PC-3 (cell line): ENCODE results near the gene PFKFB2. TPM values are rescaled to one million over a fixed set of nuclear protein-coding genes. Genes with fewer than 3 reads are reported as not detected.

Experiments
- ATAC-seq: fragments of 200-7000 bp; cut with Tn5 transposase; 2 replicates; pipeline ENCODE4 v1.9.1; 2020; ENCODE audit warnings: mild to moderate bottlenecking, moderate library complexity
- Bru-seq: library from RNA; stranded (reverse); fragments of 400-500 nt; gene quantifications from one replicate; lab custom pipeline; 2021; lab: Mats Ljungman, UMichigan
- BruChase-seq, 2 experiments: library from RNA; stranded (reverse); fragments of 400-500 nt; gene quantifications; one replicate each; lab custom pipeline; 2021; lab: Mats Ljungman, UMichigan
- BruUV-seq: library from RNA; stranded (reverse); fragments of 400-500 nt; replicated peaks from 2 replicates; lab custom pipeline; 2021; lab: Mats Ljungman, UMichigan
- CTCF ChIA-PET: fragments of 300-600 bp; sonication (Branson Sonifier 250); formaldehyde crosslinking; loops from one replicate; lab custom pipeline; 2022; ENCODE audit warnings: antibody characterized with exemption; lab: Charles Lee
- POLR2A ChIA-PET: fragments of 300-600 bp; sonication (Branson Sonifier 250); formaldehyde crosslinking; loops from one replicate; lab custom pipeline; 2022; ENCODE audit warnings: antibody characterized with exemption; ENCODE audit not compliant: unreplicated experiment; lab: Charles Lee
- DNase-seq: peaks from one replicate; pipeline ENCODE4 v3.0.0-alpha.2; 2015
- H2AFZ ChIP-seq: fragments of 300-600 bp; sonication (generic); 2 replicates; pipeline ENCODE4 v1.6.0; 2016; ENCODE audit warnings: antibody characterized with exemption, low read length
- H3F3A ChIP-seq: fragments of 300-600 bp; sonication (generic); one replicate; pipeline ENCODE4 v1.6.0; 2017; ENCODE audit warnings: antibody characterized with exemption, low read length, control low read depth, mild to moderate bottlenecking; ENCODE audit not compliant: unreplicated experiment
- H3K27ac ChIP-seq: fragments of 300-600 bp; sonication (generic); 2 replicates; pipeline ENCODE4 v1.5.1; 2016; ENCODE audit warnings: mild to moderate bottlenecking, low read length
- H3K27me3 ChIP-seq: fragments of 300-600 bp; sonication (generic); 2 replicates; pipeline ENCODE4 v1.6.1; 2016; ENCODE audit warnings: low read length, mixed read lengths
- H3K36me3 ChIP-seq: fragments of 300-600 bp; sonication (generic); 2 replicates; pipeline ENCODE4 v1.6.1; 2016; ENCODE audit warnings: low read depth, mixed run types, low read length, mixed read lengths
- H3K4me1 ChIP-seq: fragments of 300-600 bp; sonication (generic); 2 replicates; pipeline ENCODE4 v1.5.1; 2016; ENCODE audit warnings: low read length; ENCODE audit not compliant: insufficient read depth
- H3K4me2 ChIP-seq: fragments of 300-600 bp; sonication (generic); 2 replicates; pipeline ENCODE4 v1.6.0; 2016; ENCODE audit warnings: low read length
- H3K4me3 ChIP-seq: fragments of 300-600 bp; sonication (generic); 2 replicates; pipeline ENCODE4 v1.5.1; 2016; ENCODE audit warnings: mild to moderate bottlenecking, low read length, mixed read lengths
- H3K79me2 ChIP-seq: fragments of 300-600 bp; sonication (generic); 2 replicates; pipeline ENCODE4 v1.6.1; 2017; ENCODE audit warnings: low read length, mixed read lengths
- H3K9ac ChIP-seq: fragments of 300-600 bp; sonication (generic); 2 replicates; pipeline ENCODE4 v1.6.0; 2016; ENCODE audit warnings: mild to moderate bottlenecking, low read length
- H3K9me2 ChIP-seq: fragments of 300-600 bp; sonication (generic); replicated peaks from 2 replicates; pipeline ENCODE4 v1.6.1; 2016; ENCODE audit warnings: mixed run types, low read length, mixed read lengths
- H3K9me3 ChIP-seq: fragments of 300-600 bp; sonication (generic); 2 replicates; pipeline ENCODE4 v1.6.1; 2016; ENCODE audit warnings: low read length, mixed read lengths
- H4K20me1 ChIP-seq: fragments of 300-600 bp; sonication (generic); 2 replicates; pipeline ENCODE4 v1.6.1; 2016; ENCODE audit warnings: low read length, mixed read lengths
- CTCF ChIP-seq: fragments of 300-600 bp; sonication (generic); conservative IDR thresholded peaks from 2 replicates; pipeline ENCODE4 v1.5.1; 2017; ENCODE audit warnings: antibody characterized with exemption, low read depth, mild to moderate bottlenecking, low read length
- EZH2 ChIP-seq: fragments of 300-600 bp; sonication (generic); IDR thresholded peaks from one replicate; pipeline ENCODE4 v1.6.1; 2017; ENCODE audit warnings: antibody characterized with exemption, mild to moderate bottlenecking, low read length; ENCODE audit not compliant: unreplicated experiment
- EZH2phosphoT487 ChIP-seq: fragments of 300-600 bp; sonication (generic); IDR thresholded peaks from 2 replicates; pipeline ENCODE4 v1.6.1; 2018; ENCODE audit warnings: mild to moderate bottlenecking, antibody characterized with exemption, low read length, borderline replicate concordance
- intact Hi-C: fragments of 100-400 bp; cut with micrococcal nuclease; formaldehyde crosslinking; loops from 2 replicates; pipeline ENCODE4 v1.9.0; 2023
- long read RNA-seq: library from polyadenylated mRNA; unstranded; transcript quantifications from one replicate; pipeline ENCODE4 v2.0.0, GENCODE V29; 2021; ENCODE audit not compliant: unreplicated experiment
- total RNA-seq: library from RNA; depleted of rRNA; stranded (reverse); fragments of >200 nt; gene quantifications from 2 replicates; pipeline ENCODE4 v1.2.3, GENCODE V29; 2014; rRNA removed

PFKFB2 gene
- total RNA-seq (37.5 and 48.6 TPM in 2 replicates), Bru-seq, nascent RNA (percentile 90 among the genes with signal in this experiment), BruChase-seq, experiment 1, labeled RNA remaining after a 6-hour chase (percentile 94 among the genes with signal in this experiment), BruChase-seq, experiment 2, labeled RNA remaining after a 2-hour chase (percentile 94 among the genes with signal in this experiment)
- long read RNA-seq, full-length matches to known transcripts, result 22 of 76 reads
- long read RNA-seq, partial matches to known transcripts, result 29 of 76 reads
- long read RNA-seq, other reads (novel, unspliced or antisense), result 25 of 76 reads

GRCh38 chr1:207052911-207053769 is at the start of gene PFKFB2:
TSS of gene PFKFB2 (plus strand) at chr1:207053275. CDS start at chr1:207054718, 1,443 bp downstream.
- Histone ChIP-seq H3K36me3 (peaks cover 18% of the 10 kb centered on the region), H3K4me2 (peak within 1 kb of the TSS; percentile 89), H2AFZ (peak within 1 kb of the TSS; percentile 73), H3K27ac (peak within 1 kb of the TSS; percentile 95), H3K27me3 (no peaks in the 10 kb centered on the region), H3K4me1 (peaks cover 55% of the 10 kb centered on the region), H3K4me3 (peak within 1 kb of the TSS; percentile 78), H3K9me2 (no peaks in the 10 kb centered on the region), H3F3A (peaks cover 14% of the 10 kb centered on the region), H3K9ac (peak within 1 kb of the TSS; percentile 95), H3K9me3 (no peaks in the 10 kb centered on the region), H3K79me2 (peaks cover 67% of the 10 kb centered on the region), H4K20me1 (peaks cover 17% of the 10 kb centered on the region)
- TF ChIP-seq CTCF (peak; percentile 35; the same call in 1 of the 2 replicates), EZH2phosphoT487 (no peak)
- ATAC-seq (peak; percentile 81), DNase-seq (peak; percentile 100)
- CTCF ChIA-PET, result interaction anchor here (0.6 to 1.3 kb wide), 6 partner anchors 21 to 352 kb away, joined by 3 to 7 read pairs (median 5); partner anchors contain the start of gene C1orf116
- TSS peak; percentile 57 for BruUV-seq
- intact Hi-C loops, result loop anchor here (1.0 to 10.0 kb wide), 4 partner anchors 24 to 446 kb away; partner anchors contain the start of genes DYRK3 and MAPKAPK2
- POLR2A ChIA-PET, result interaction anchor here (0.5 to 2.3 kb wide), 23 partner anchors 21 to 1061 kb away, joined by 3 to 81 read pairs (median 4); partner anchors contain the start of gene C1orf116

GRCh38 chr1:207004931-207005830 is 47.9 kb upstream of the PFKFB2 start:
- H4K20me1 ChIP-seq, result no peaks in the 10 kb centered on the region
- TF ChIP-seq EZH2phosphoT487 (no peak), CTCF (peak; percentile 98), EZH2 (no peak)
- CTCF ChIA-PET, result interaction anchor here (0.5 to 2.3 kb wide), 5 partner anchors 16 to 571 kb away, joined by 4 to 9 read pairs (median 5); partner anchors contain the start of gene PFKFB2
- peak overlapping the region; percentile 63 for H3K4me2 ChIP-seq
- H3K4me1 ChIP-seq, result peaks cover 82% of the 10 kb centered on the region
- DNase-seq, result peak; percentile 97
- H3K4me3 ChIP-seq, result no peak overlapping the region
- H3K36me3 ChIP-seq, result no peaks in the 10 kb centered on the region
- H3K9me3 ChIP-seq, result peaks cover 6% of the 10 kb centered on the region; the same call in 1 of the 2 replicates
- peaks cover 22% of the 10 kb centered on the region for H3F3A ChIP-seq
- POLR2A ChIA-PET, result interaction anchor here (0.6 to 4.8 kb wide), 7 partner anchors 9 to 316 kb away, joined by 3 to 52 read pairs (median 6); partner anchors contain the start of genes C1orf116 and PFKFB2
- no TSS peak for BruUV-seq
- H3K27ac ChIP-seq, result peak overlapping the region; percentile 92
- 0 out of 2 replicates have a peak overlapping the region, but pooled peaks have one; percentile 6 for H2AFZ ChIP-seq
- H3K27me3 ChIP-seq, result no peaks in the 10 kb centered on the region
- H3K79me2 ChIP-seq, result no peaks in the 10 kb centered on the region
- peak overlapping the region; percentile 81 for H3K9ac ChIP-seq
- peak; percentile 33 for ATAC-seq
- intact Hi-C loops, result loop anchor here (1.0 kb wide), 2 partner anchors 20 to 23 kb away; no protein-coding TSS in a partner anchor
- H3K9me2 ChIP-seq, result no peaks in the 10 kb centered on the region
